NCI-H1105 treated with DMSO at 0.1 percent for 48 hours (cell line): Measurements from ENCODE around the gene ZC3H18.
A peak's percentile ranks its signal among the peaks of the same experiment; 100 is the strongest.

ENCODE experiments used
- DNase-seq: peaks from one replicate; lab custom pipeline; 2025; lab: John Stamatoyannopoulos, UW

ZC3H18 gene

GRCh38 chr16:88549671-88550245 lies 20.4 kb upstream of the ZC3H18 start:
- DNase-seq: no peak

GRCh38 chr16:88550246-88550661 lies 19.9 kb upstream of the ZC3H18 start:
- no peak for DNase-seq

GRCh38 chr16:88552166-88552565 lies 18.0 kb upstream of the ZC3H18 start:
- DNase-seq: no peak

GRCh38 chr16:88552815-88553214 lies 17.4 kb upstream of the ZC3H18 start:
- DNase-seq: no peak

GRCh38 chr16:88553739-88554138 lies 16.5 kb upstream of the ZC3H18 start:
- no peak for DNase-seq

- no peak for DNase-seq
Measured at GRCh38 chr16:88554711-88555264, 15.4 kb upstream of the ZC3H18 start.

- DNase-seq: no peak
Measured at GRCh38 chr16:88556294-88556988, 13.8 kb upstream of the ZC3H18 start.

GRCh38 chr16:88558457-88559442 lies 11.5 kb upstream of the ZC3H18 start:
- peak; percentile 54 for DNase-seq

GRCh38 chr16:88560714-88561484 lies 9.3 kb upstream of the ZC3H18 start:
- no peak for DNase-seq

- peak; percentile 18 for DNase-seq
Measured at GRCh38 chr16:88561485-88562359, 8.5 kb upstream of the ZC3H18 start.

- DNase-seq: no peak
Measured at GRCh38 chr16:88566158-88566557, 4.0 kb upstream of the ZC3H18 start.

GRCh38 chr16:88568710-88569613 lies 1.2 kb upstream of the ZC3H18 start:
- no peak for DNase-seq

- no peak for DNase-seq
Measured at GRCh38 chr16:88569614-88569984, 604 bp upstream of the ZC3H18 start.

- DNase-seq: no peak
Measured at GRCh38 chr16:88570691-88571092, 489 bp downstream of the ZC3H18 start.

- DNase-seq: no peak
Measured at GRCh38 chr16:88575251-88575650, 5.0 kb downstream of the ZC3H18 start.

GRCh38 chr16:88576307-88576706 lies 6.1 kb downstream of the ZC3H18 start:
- DNase-seq: no peak

GRCh38 chr16:88577166-88577565 lies 7.0 kb downstream of the ZC3H18 start:
- DNase-seq: no peak

GRCh38 chr16:88578446-88579313 lies 8.5 kb downstream of the ZC3H18 start:
- no peak for DNase-seq

- no peak for DNase-seq
Measured at GRCh38 chr16:88580371-88580770, 10.2 kb downstream of the ZC3H18 start.
